H1 (cell line): ENCODE data around the gene FSTL4. TPM values are rescaled to one million over a fixed set of nuclear protein-coding genes. Genes with fewer than 3 reads are reported as not detected.

Source experiments
- CTCF ChIA-PET: fragments of 300-600 bp; sonication (Branson Sonifier 250); formaldehyde crosslinking; loops from one replicate; lab custom pipeline; 2021; ENCODE audit not compliant: partially characterized antibody; lab: Charles Lee
- POLR2A ChIA-PET: fragments of 300-600 bp; sonication (Branson Sonifier 250); formaldehyde crosslinking; loops from one replicate; lab custom pipeline; 2021; ENCODE audit warnings: inconsistent platforms; ENCODE audit not compliant: partially characterized antibody; lab: Charles Lee
- DNase-seq, 2 experiments: peaks; one replicate each; pipeline versions ENCODE4 v3.0.0 to v3.0.0-alpha.2; 2010 to 2022; ENCODE audit warnings: low spot score in 2 of 2, low read depth in 1 of 2, mixed read lengths in 1 of 2
- FAIRE-seq: peaks from 2 replicates; lab custom pipeline; 2011; peaks lifted over from hg19 to GRCh38; lab: Jason Lieb, UNC
- H2AFZ ChIP-seq: 2 replicates; pipeline ENCODE4 v1.8.1; 2012; ENCODE audit warnings: low read length, inconsistent platforms
- H2AK5ac ChIP-seq: 2 replicates; pipeline ENCODE4 v1.6.1; 2013; ENCODE audit warnings: low read depth, low read length
- H2BK120ac ChIP-seq: replicated peaks from 2 replicates; pipeline ENCODE3; 2013; ENCODE audit warnings: low read depth, low read length, inconsistent platforms
- H2BK12ac ChIP-seq: 2 replicates; pipeline ENCODE4 v1.6.1; 2013; ENCODE audit warnings: low read depth, low read length
- H2BK15ac ChIP-seq: 2 replicates; pipeline ENCODE4 v1.6.1; 2013; ENCODE audit warnings: low read length
- H2BK20ac ChIP-seq: 2 replicates; pipeline ENCODE4 v1.6.1; 2013; ENCODE audit warnings: low read length
- H2BK5ac ChIP-seq: 2 replicates; pipeline ENCODE4 v1.6.1; 2013; ENCODE audit warnings: low read depth, low read length
- H3K14ac ChIP-seq: 2 replicates; pipeline ENCODE4 v1.6.1; 2013; ENCODE audit warnings: inconsistent platforms; ENCODE audit not compliant: insufficient read length
- H3K18ac ChIP-seq: 2 replicates; pipeline ENCODE4 v1.6.1; 2013; ENCODE audit warnings: low read length; ENCODE audit errors: extremely low read depth
- H3K23ac ChIP-seq: 2 replicates; pipeline ENCODE4 v1.6.1; 2013; ENCODE audit warnings: inconsistent platforms; ENCODE audit not compliant: insufficient read length
- H3K23me2 ChIP-seq: 2 replicates; pipeline ENCODE4 v1.6.1; 2013; ENCODE audit warnings: low read depth, low read length
- H3K27ac ChIP-seq: 2 replicates; pipeline ENCODE4 v1.6.1; 2011; ENCODE audit warnings: low read depth, low read length, inconsistent platforms
- H3K27me3 ChIP-seq, 4 experiments: replicated peaks in 1 of 4; 1 replicate in 1 of 4; 2 replicates in 3 of 4; pipeline versions ENCODE4 v1.6.1 to v1.8.1; 2011 to 2013; ENCODE audit warnings: low read length in 3 of 4, mild to moderate bottlenecking in 3 of 4, inconsistent platforms in 2 of 4, mixed read lengths in 2 of 4, moderate library complexity in 1 of 4; ENCODE audit not compliant: control insufficient read depth in 3 of 4, insufficient read depth in 3 of 4; ENCODE audit errors: extremely low read depth in 1 of 4
- H3K36me3 ChIP-seq, 4 experiments: 2 replicates each; pipeline versions ENCODE4 v1.6.1 to v1.8.1; 2011 to 2013; ENCODE audit warnings: mild to moderate bottlenecking in 4 of 4, low read length in 3 of 4, moderate library complexity in 2 of 4, control low read depth in 1 of 4, inconsistent platforms in 1 of 4; ENCODE audit not compliant: insufficient read depth in 4 of 4, control insufficient read depth in 2 of 4
- H3K4ac ChIP-seq: replicated peaks from 2 replicates; pipeline ENCODE3; 2013; ENCODE audit warnings: low read length, low read depth, mixed read lengths, inconsistent platforms; ENCODE audit not compliant: insufficient read length
- H3K4me1 ChIP-seq, 4 experiments: replicated peaks in 1 of 4; 1 replicate in 1 of 4; 2 replicates in 3 of 4; pipeline versions ENCODE4 v1.6.1 to v1.8.1; 2011 to 2013; ENCODE audit warnings: low read length in 3 of 4, inconsistent platforms in 2 of 4, mixed read lengths in 1 of 4; ENCODE audit not compliant: insufficient read depth in 4 of 4, control insufficient read depth in 3 of 4
- H3K4me2 ChIP-seq, 2 experiments: 2 replicates each; pipeline versions ENCODE4 v1.6.1 to v1.8.1; 2011 to 2013; ENCODE audit warnings: low read depth in 2 of 2, low read length in 2 of 2, control low read depth in 1 of 2, inconsistent platforms in 1 of 2, mild to moderate bottlenecking in 1 of 2; ENCODE audit not compliant: insufficient read depth in 1 of 2
- H3K4me3 ChIP-seq, 4 experiments: fragments of 200-600, 300-600 bp in 1 of 4; sonication (generic), shearing (Covaris generic), sonication (Bioruptor Twin) in 1 of 4; 2 replicates each; pipeline versions ENCODE4 v1.5.1 to v1.8.1; 2011 to 2016; ENCODE audit warnings: low read length in 4 of 4, low read depth in 3 of 4, control low read depth in 2 of 4, inconsistent platforms in 2 of 4, mild to moderate bottlenecking in 2 of 4, mixed read lengths in 1 of 4, moderate library complexity in 1 of 4; ENCODE audit not compliant: insufficient read depth in 2 of 4; ENCODE audit errors: extremely low read depth in 1 of 4
- H3K56ac ChIP-seq: replicated peaks from 2 replicates; pipeline ENCODE3; 2013; ENCODE audit warnings: low read depth, mild to moderate bottlenecking, mixed read lengths, low read length, inconsistent platforms; ENCODE audit not compliant: insufficient read length
- H3K79me1 ChIP-seq: 2 replicates; pipeline ENCODE4 v1.6.1; 2013; ENCODE audit warnings: low read depth, low read length, control low read depth
- H3K79me2 ChIP-seq, 2 experiments: 2 replicates each; pipeline versions ENCODE4 v1.6.1 to v1.8.1; 2012 to 2013; ENCODE audit warnings: low read length in 2 of 2, mild to moderate bottlenecking in 2 of 2, inconsistent platforms in 1 of 2; ENCODE audit not compliant: insufficient read depth in 2 of 2, control insufficient read depth in 1 of 2
- H3K9ac ChIP-seq, 4 experiments: replicated peaks in 1 of 4; 1 replicate in 1 of 4; 2 replicates in 3 of 4; pipeline versions ENCODE4 v1.6.1 to v1.8.1; 2011 to 2013; ENCODE audit warnings: low read depth in 3 of 4, low read length in 3 of 4, control low read depth in 2 of 4, mild to moderate bottlenecking in 2 of 4, moderate library complexity in 2 of 4, inconsistent platforms in 1 of 4; ENCODE audit errors: extremely low read depth in 1 of 4
- H3K9me3 ChIP-seq, 2 experiments: 2 replicates each; pipeline versions ENCODE4 v1.6.1 to v1.8.1; 2012 to 2013; ENCODE audit warnings: mild to moderate bottlenecking in 2 of 2, moderate library complexity in 2 of 2, control low read depth in 1 of 2, inconsistent platforms in 1 of 2, low read depth in 1 of 2, low read length in 1 of 2, mixed read lengths in 1 of 2; ENCODE audit not compliant: insufficient read depth in 2 of 2
- H4K20me1 ChIP-seq, 2 experiments: replicated peaks in 1 of 2; 2 replicates each; pipeline versions ENCODE3 to v1.8.1; 2011 to 2013; ENCODE audit warnings: inconsistent platforms in 2 of 2, low read length in 2 of 2, mild to moderate bottlenecking in 1 of 2; ENCODE audit not compliant: insufficient read depth in 2 of 2, control insufficient read depth in 1 of 2
- H4K5ac ChIP-seq: 2 replicates; pipeline ENCODE4 v1.6.1; 2013; ENCODE audit warnings: low read length, low read depth, mixed read lengths, inconsistent platforms; ENCODE audit not compliant: insufficient read length
- H4K8ac ChIP-seq: 2 replicates; pipeline ENCODE4 v1.8.0; 2013; ENCODE audit warnings: mild to moderate bottlenecking, moderate library complexity, low read length, inconsistent platforms; ENCODE audit not compliant: insufficient read depth; ENCODE audit errors: extremely low read depth
- H4K91ac ChIP-seq: replicated peaks from 2 replicates; pipeline ENCODE3; 2013; ENCODE audit warnings: low read length, mixed read lengths, inconsistent platforms; ENCODE audit not compliant: insufficient read length
- CTCF ChIP-seq, 3 experiments: IDR thresholded peaks; 1 replicate in 2 of 3; 2 replicates in 1 of 3; pipeline versions ENCODE4 v1.5.1 to v1.6.1; 2011; ENCODE audit warnings: low read length in 3 of 3, mild to moderate bottlenecking in 3 of 3, inconsistent platforms in 2 of 3, low read depth in 1 of 3, moderate library complexity in 1 of 3; ENCODE audit not compliant: insufficient read depth in 1 of 3; ENCODE audit errors: control extremely low read depth in 1 of 3
- RFX5 ChIP-seq: IDR thresholded peaks from 2 replicates; pipeline ENCODE4 v1.6.1; 2011; ENCODE audit warnings: low read depth, low read length, improper control_type of control experiment, borderline replicate concordance
- WGBS, 2 experiments: shearing (Covaris generic) in 1 of 2; methylation state at CpG; one replicate each; pipeline versions ENCODE4 v1.1.6 to v1.1.7; 2013 to 2015; ENCODE audit warnings: low lambda C conversion rate in 2 of 2, mixed read lengths in 2 of 2, inconsistent platforms in 1 of 2, low coverage in 1 of 2, missing lambda C conversion rate in 1 of 2; ENCODE audit not compliant: insufficient replicate concordance in 2 of 2, insufficient coverage in 1 of 2, insufficient read length in 1 of 2; ENCODE audit errors: extremely low coverage in 1 of 2, missing lambda C conversion rate in 1 of 2; 5-methylcytosine and 5-hydroxymethylcytosine counted together
- polyA plus RNA-seq, 7 experiments: library from polyadenylated mRNA; depleted of rRNA in 3 of 7; stranded (reverse) in 5 of 7; unstranded in 2 of 7; fragments of >200 nt in 5 of 7; fragments of 200-250 nt in 2 of 7; gene quantifications; 1 replicate in 5 of 7; 2 replicates in 1 of 7; 4 replicates in 1 of 7; pipeline versions ENCODE4 v1.2.1 to v1.2.3, GENCODE V29; 2011 to 2013; ENCODE audit warnings: missing spikeins in 2 of 7, mixed read lengths in 2 of 7
- total RNA-seq: library from RNA; stranded (reverse); fragmentation: NEBNext Ultra II Directional; extraction: Animal tissue kit (Norgen Biotek cat#: 25700); gene quantifications from 2 replicates; pipeline ENCODE4 v1.2.1, GENCODE V29; 2021

Gene FSTL4
- total and polyA plus RNA-seq, 2 of the 8 experiments (the other 6 are each of a cell fraction or from before 2014, with no cell fraction given), result 3.1 to 4.1 TPM

- Histone ChIP-seq H3K9me3 (no peaks in the 10 kb centered on the region), H2BK5ac (no peak overlapping the region), H3K56ac (no peak overlapping the region), H3K23ac (no peak overlapping the region), H3K27ac (no peak overlapping the region), H3K23me2 (no peaks in the 10 kb centered on the region), H2BK20ac (no peak overlapping the region), H3K4ac (no peak overlapping the region), H4K5ac (no peak overlapping the region), H4K91ac (no peak overlapping the region), H3K79me1 (no peaks in the 10 kb centered on the region), H3K27me3 (no peaks in the 10 kb centered on the region), H3K14ac (no peak overlapping the region), H2AFZ (no peak overlapping the region), H3K4me1 (peaks cover 5 to 14% (median 10%) of the 10 kb centered on the region in 4 experiments), H2BK12ac (no peak overlapping the region), H2BK120ac (no peak overlapping the region), H3K4me3 (no peak overlapping the region), H4K20me1 (no peaks in the 10 kb centered on the region), H3K4me2 (no peak overlapping the region), H3K9ac (no peak overlapping the region), H3K36me3 (no peaks in the 10 kb centered on the region), H2BK15ac (0 out of 2 replicates have a peak overlapping the region, but pooled peaks have one; percentile 3), H3K18ac (no peak overlapping the region), H4K8ac (no peak overlapping the region), H3K79me2 (no peaks in the 10 kb centered on the region), H2AK5ac (no peak overlapping the region)
- FAIRE-seq (no peak), DNase-seq (no peak)
- no peak for TF ChIP-seq RFX5
- peak in 2 of 3 experiments; percentile 8; a peak in 2 of 4 replicates for TF ChIP-seq CTCF (IDR thresholded peaks at IDR 0.05; ENCODE audit: control extremely low read depth in 1 of 3, insufficient read depth in 1 of 3, low read depth in 1 of 3, low read length in 3 of 3)
- ChIA-PET POLR2A (no interaction called here), CTCF (interaction anchor here (0.7 to 8.7 kb wide), 22 partner anchors 9 to 201 kb away, joined by 3 to 116 read pairs (median 4); no protein-coding TSS in a partner anchor)
- WGBS, 2 experiments, result 92% methylated on average over 1 of the region's 1 CpG; no CpG with 5 or more reads in 1 of the 2 experiments
Measured at GRCh38 chr5:133317558-133317957, 294.8 kb downstream of the FSTL4 start.
